ENCODE measurements around the gene CD38.
"Not testable (repeated sequence)": the region's sequence is repeated elsewhere in the genome, so short reads cannot be mapped to it uniquely, and the experiment has no call there.

CD38 gene

GRCh38 chr4:15794905-15795304 is 16.8 kb downstream of the CD38 start:
- DNase-seq (ENCODE audit: low read depth): peak; percentile 31
- no peak overlapping the region for H3K4me3 ChIP-seq (replicated peaks; ENCODE audit: low read depth, low read length)
- TF ChIP-seq CTCF (IDR thresholded peaks at IDR 0.05; ENCODE audit: low read length, missing control alignments): no peak

GRCh38 chr4:15797320-15797719 is 19.2 kb downstream of the CD38 start:
- DNase-seq (ENCODE audit: low read depth): no peak
- H3K4me3 ChIP-seq (replicated peaks; ENCODE audit: low read depth, low read length): no peak overlapping the region
- no peak for TF ChIP-seq CTCF (IDR thresholded peaks at IDR 0.05; ENCODE audit: low read length, missing control alignments)

- H3K4me3 ChIP-seq (replicated peaks; ENCODE audit: low read depth, low read length): no peak overlapping the region
- TF ChIP-seq CTCF (IDR thresholded peaks at IDR 0.05; ENCODE audit: low read length, missing control alignments): no peak
- no peak for DNase-seq (ENCODE audit: low read depth)
Observed at GRCh38 chr4:15799141-15799540, 21.0 kb downstream of the CD38 start.

- DNase-seq (ENCODE audit: low read depth): no peak
- TF ChIP-seq CTCF (IDR thresholded peaks at IDR 0.05; ENCODE audit: low read length, missing control alignments): no peak
- H3K4me3 ChIP-seq (replicated peaks; ENCODE audit: low read depth, low read length): no peak overlapping the region
Observed at GRCh38 chr4:15799701-15800100, 21.6 kb downstream of the CD38 start.

- not testable (repeated sequence) for H3K4me3 ChIP-seq (replicated peaks; ENCODE audit: low read depth, low read length); DNase-seq (ENCODE audit: low read depth)
Observed at GRCh38 chr4:15802497-15802896, 24.4 kb downstream of the CD38 start.

- peak; percentile 76 for DNase-seq (ENCODE audit: low read depth)
- H3K4me3 ChIP-seq (replicated peaks; ENCODE audit: low read depth, low read length): no peak overlapping the region
- peak; percentile 86 for TF ChIP-seq CTCF (IDR thresholded peaks at IDR 0.05; ENCODE audit: low read length, missing control alignments)
Observed at GRCh38 chr4:15805583-15806517, 27.7 kb downstream of the CD38 start.

GRCh38 chr4:15809058-15809457 is 30.9 kb downstream of the CD38 start:
- no peak overlapping the region for H3K4me3 ChIP-seq (replicated peaks; ENCODE audit: low read depth, low read length)
- TF ChIP-seq CTCF (IDR thresholded peaks at IDR 0.05; ENCODE audit: low read length, missing control alignments): no peak
- no peak for DNase-seq (ENCODE audit: low read depth)
